NCI-H2196 treated with DMSO at 0.1 percent for 48 hours (cell line): ENCODE measurements around the gene ACSF3.
A peak's percentile ranks its signal among the peaks of the same experiment; 100 is the strongest.
"Not testable (repeated sequence)": the region's sequence is repeated elsewhere in the genome, so short reads cannot be mapped to it uniquely, and the experiment has no call there.

Experiments used
- DNase-seq: peaks from one replicate; lab custom pipeline; 2025; ENCODE audit not compliant: unreplicated experiment; lab: John Stamatoyannopoulos, UW

Gene ACSF3

DNA sequence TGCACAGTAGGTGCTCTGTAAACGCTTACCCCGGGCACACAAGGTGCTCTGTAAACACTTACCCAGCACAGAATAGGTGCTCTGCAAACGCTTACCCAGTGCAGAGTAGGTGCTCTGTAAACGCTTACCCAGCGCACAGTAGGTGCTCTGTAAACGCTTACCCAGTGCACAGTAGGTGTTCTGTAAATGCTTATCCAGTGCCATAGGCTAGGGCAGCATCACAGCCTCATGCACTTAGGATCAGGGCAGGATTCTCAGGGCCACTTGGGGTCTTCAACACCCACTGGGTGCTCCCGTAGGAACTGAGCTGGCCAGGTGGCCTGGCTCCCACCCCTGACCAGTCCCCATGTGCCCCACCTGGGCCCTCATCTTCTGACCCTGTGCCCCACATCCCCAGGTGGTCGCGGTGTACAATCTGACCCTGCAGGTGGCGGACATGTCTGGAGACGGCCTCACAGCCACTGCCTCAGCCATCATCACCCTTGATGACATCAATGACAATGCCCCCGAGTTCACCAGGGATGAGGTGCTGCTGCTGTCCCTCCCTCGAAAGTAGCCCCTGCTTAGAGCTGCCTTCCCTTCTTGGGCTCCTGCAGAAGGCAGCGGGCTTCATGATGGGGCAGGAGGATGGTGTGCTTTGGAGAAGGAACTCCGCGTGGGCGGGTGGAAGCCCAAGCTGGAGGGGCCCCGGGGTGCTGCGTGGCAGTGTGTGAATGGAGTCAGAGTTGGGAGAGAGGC, 93.5 kb downstream of the ACSF3 start:
- DNase-seq, result no peak

DNA sequence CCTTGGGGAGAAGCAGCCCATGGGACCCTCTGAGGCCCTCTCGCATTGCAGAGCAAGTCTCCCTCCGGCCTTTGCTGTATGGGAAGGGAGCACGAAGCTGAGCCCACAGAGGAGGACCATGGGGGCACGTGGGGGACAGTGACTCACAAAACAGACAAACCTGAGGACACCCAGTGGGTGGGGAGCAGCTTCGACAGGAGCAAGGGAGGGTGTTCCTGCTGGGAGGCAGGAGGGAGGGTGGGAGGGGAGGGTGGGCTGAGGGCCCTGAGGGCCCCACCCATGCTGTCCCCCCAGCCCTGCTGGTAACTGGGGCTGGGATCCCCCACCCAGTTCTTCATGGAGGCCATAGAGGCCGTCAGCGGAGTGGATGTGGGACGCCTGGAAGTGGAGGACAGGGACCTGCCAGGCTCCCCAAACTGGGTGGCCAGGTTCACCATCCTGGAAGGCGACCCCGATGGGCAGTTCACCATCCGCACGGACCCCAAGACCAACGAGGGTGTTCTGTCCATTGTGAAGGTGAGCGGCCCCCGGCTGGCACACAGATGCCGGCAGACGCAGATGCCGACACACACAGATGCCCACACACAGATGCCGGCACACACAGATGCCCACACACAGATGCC, 94.2 kb downstream of the ACSF3 start:
- no peak for DNase-seq

DNA sequence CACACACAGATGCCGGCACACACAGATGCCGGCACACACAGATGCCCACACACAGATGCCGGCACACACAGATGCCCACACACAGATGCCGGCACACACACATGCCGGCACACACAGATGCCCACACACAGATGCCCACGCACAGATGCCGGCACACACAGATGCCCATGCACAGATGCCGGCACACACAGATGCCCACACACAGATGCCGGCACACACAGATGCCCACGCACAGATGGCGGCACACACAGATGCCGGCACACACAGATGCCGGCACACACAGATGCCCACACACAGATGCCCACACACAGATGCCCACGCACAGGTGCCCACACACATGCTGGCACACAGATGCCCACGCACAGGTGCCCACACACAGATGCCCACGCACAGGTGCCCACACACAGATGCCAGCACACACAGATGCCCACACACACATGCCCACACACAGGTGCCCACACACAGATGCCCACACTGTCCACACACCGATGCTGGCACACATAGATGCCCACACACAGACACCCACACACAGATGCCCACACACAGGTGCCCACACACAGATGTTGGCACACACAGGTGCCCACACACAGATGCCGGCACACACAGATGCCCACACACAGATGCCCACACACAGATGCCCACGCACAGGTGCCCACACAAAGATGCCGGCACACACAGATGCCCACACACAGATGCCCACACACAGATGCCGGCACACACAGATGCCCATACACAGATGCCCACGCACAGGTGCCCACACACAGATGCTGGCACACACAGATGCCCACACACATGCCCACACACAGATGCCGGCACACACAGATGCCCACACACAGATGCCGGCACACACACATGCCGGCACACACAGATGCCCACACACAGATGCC, 95.1 kb downstream of the ACSF3 start:
- not testable (repeated sequence) for DNase-seq

DNA sequence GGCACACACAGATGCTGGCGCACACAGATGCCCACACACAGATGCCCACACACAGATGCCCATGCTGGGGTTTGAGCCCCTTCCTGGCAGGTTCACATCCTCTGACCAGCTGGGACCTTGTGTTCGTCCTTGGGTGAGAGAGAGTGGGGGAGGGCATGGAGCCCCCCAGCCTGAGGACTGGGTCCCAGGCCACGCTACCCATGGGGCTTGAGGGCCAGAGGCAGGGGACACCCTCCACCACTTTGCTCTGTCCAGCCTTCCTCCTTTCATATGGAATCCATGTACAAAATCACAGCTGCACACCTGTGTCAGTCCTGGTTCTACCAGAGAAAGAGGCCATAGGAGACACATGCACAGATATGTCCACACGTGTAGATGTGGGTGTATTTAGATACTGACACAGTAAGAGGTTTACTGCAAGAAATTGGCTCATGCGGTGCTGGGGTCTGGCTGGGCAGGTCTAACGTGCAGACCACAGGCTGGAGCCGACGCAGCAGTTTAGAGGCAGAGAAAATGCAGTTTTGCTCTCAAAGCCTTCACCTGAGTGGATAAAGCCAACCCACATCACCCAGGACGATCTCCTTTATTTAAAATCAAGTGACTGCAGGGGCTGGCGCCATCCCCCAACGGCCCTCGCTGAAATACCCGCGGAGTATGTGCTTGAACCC, 95.8 kb downstream of the ACSF3 start:
- no peak for DNase-seq

DNA sequence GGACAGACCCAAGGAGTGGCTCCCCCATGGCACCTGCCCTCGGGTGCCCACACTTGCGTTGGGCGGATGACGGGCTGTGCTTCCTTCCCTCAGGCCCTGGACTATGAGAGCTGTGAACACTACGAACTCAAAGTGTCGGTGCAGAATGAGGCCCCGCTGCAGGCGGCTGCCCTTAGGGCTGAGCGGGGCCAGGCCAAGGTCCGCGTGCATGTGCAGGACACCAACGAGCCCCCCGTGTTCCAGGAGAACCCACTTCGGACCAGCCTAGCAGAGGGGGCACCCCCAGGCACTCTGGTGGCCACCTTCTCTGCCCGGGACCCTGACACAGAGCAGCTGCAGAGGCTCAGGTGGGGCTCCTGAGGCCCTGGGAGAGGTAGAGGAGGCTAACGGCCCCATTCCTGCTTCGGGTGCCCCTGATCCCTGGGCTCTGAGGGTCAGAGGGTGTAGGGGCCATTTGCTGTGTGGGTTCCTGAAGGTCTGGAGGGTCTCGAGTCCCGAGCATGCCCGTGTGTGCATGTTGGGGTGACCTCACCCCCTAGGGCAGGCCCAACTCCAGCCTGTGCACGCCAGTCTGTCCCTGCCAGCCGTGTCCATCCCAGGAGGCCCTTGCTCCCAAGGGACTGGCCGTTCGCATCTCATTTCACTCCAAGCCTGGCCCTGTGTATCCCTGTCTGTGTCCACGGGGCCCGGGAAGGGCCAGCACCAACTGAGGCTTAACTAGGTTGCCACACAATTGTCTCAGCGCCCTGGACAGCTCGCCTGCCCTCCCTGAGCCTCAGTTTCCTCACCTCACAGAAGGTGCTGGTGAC, 96.7 kb downstream of the ACSF3 start:
- no peak for DNase-seq

DNA sequence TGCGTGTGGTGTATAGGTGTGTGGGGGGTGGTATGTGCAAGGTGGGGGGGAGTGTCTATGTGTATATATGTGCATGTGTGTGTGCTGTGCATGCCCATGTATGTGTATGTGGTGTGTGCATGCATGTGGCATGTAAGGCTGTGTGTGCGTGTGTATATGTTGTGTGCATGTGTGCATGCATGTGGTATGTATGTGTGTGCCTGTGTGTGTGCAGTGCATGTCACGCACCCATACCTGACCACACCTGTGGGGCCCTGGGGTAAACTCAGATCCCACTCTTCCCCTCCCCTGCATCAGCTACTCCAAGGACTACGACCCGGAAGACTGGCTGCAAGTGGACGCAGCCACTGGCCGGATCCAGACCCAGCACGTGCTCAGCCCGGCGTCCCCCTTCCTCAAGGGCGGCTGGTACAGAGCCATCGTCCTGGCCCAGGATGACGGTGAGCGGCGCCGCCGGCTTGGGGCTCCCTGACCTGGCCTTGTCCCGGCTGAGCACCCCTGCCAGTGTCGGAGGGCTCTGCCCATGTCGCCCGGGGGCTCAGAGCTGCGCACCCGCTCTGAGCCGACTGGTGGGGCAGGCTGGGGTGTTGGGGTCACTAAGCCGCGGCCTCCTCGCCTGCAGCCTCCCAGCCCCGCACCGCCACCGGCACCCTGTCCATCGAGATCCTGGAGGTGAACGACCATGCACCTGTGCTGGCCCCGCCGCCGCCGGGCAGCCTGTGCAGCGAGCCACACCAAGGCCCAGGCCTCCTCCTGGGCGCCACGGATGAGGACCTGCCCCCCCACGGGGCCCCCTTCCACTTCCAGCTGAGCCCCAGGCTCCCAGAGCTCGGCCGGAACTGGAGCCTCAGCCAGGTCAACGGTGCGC, 97.6 kb downstream of the ACSF3 start:
- no peak for DNase-seq

DNA sequence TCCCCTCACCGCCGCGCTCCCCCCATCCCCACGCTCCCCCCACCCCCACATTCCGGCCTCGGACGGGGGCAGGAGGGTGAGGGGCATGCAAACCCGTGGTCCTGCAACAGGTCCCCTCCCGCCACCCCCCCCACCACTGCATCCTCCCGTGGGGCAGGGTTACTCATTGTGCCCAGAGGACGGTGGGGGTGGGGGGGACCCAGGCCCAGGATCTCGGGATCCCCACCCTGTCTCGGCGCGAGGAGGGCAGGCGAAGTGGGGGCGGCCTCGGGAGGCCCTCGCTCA, 98.2 kb downstream of the ACSF3 start:
- DNase-seq, result no peak

DNA sequence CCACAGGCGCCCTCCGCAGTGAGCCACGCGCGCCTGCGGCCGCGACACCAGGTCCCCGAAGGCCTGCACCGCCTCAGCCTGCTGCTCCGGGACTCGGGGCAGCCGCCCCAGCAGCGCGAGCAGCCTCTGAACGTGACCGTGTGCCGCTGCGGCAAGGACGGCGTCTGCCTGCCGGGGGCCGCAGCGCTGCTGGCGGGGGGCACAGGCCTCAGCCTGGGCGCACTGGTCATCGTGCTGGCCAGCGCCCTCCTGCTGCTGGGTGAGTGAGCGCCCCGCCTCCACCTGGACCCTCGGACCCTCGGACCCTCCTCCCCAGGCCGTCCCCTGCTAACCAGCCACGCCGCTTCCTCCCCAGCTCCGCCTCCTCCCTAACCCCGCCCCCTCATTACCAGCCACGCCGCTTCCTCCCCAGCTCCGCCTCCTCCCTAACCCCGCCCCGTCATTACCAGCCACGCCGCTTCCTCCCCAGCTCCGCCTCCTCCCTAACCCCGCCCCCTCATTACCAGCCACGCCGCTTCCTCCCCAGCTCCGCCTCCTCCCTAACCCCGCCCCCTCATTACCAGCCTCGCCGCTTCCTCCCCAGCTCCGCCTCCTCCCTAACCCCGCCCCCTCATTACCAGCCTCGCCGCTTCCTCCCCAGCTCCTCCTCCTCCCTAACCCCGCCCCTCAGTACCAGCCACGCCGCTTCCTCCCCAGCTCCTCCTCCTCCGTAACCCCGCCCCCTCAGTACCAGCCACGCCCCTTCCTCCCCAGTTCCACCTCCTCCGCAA, 98.7 kb downstream of the ACSF3 start:
- DNase-seq, result peak; percentile 19

DNA sequence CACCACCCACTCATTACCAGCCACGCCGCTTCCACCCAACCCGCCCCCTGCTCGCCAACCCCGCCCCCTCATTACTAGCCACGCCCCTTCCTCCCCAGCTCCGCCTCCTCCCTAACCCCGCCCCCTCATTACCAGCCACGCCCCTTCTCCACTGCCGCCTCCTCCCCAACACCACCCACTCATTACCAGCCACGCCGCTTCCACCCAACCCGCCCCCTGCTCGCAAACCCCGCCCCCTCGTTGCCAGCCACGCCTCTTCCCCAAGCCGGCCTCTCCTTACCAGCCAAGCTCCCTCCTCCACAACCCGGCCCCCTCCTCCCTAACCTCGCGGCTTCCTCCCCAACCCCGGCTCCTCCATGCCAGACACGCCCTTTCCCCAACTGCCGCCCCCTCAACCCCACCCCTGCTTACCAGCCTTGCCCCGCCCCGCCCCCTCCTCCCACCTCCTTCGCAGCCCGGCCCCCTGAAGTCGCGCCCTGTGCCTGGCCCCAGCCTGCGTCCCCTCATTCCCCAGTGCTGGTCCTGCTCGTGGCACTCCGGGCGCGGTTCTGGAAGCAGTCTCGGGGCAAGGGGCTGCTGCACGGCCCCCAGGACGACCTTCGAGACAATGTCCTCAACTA, 99.4 kb downstream of the ACSF3 start:
- DNase-seq, result peak; percentile 31

DNA sequence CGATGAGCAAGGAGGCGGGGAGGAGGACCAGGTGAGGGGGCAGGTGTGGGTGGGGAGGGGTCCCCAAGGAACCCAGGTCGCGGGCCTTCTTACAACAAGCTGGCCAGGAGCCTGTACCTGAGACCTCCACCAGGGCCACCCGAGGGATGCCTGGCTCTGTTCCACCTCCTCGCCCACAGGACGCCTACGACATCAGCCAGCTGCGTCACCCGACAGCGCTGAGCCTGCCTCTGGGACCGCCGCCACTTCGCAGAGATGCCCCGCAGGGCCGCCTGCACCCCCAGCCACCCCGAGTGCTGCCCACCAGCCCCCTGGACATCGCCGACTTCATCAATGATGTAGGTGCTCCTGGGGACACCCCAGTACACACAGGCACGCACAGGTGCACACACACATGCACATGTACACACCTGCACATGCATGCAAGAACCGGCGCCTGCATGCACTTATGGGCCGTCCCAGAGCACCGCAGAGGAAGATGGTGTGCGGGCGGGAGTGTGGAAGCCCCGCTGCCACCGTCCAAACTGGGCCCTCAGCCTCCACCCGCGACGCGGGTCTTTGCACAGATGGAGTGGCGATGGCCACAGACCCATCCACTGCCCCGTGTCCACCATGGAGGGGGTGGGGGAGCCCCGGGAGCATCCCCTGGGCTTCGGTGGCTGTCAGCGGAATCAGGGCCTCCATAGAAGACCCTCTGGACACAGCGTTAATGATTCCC, 100.1 kb downstream of the ACSF3 start:
- DNase-seq, result no peak

DNA sequence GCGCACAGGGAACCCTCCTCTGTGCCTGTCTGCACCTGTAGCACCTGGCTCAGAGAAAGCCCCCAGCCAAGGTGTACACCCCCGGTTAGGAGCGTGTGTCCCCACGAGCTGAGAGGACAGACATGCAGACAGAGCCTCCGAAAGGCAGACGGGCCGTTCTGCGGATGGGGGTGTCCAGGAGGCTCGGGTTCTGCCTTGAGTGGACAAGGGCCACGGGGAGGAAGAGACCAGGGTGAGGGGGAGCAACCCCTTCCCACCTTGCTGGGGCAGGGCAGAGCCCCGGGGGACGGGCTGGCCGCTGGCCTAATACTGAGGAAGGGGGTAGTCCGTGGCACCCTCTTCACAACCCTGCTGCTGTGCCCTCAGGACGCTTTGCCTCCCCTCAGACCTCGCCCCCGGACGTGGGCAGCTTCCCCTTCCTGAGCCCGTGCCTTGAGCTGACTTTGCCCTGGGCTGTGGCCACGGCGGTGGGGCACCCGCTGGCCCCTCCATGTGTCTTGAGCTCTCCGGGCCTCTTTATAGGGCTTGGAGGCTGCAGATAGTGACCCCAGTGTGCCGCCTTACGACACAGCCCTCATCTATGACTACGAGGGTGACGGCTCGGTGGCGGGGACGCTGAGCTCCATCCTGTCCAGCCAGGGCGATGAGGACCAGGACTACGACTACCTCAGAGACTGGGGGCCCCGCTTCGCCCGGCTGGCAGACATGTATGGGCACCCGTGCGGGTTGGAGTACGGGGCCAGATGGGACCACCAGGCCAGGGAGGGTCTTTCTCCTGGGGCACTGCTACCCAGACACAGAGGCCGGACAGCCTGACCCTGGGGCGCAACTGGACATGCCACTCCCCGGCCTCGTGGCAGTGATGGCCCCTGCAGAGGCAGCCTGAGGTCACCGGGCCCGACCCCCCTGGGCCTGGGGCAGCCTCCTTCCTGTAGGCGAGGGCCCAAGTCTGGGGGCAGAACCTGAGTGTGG, 101.0 kb downstream of the ACSF3 start:
- no peak for DNase-seq

DNA sequence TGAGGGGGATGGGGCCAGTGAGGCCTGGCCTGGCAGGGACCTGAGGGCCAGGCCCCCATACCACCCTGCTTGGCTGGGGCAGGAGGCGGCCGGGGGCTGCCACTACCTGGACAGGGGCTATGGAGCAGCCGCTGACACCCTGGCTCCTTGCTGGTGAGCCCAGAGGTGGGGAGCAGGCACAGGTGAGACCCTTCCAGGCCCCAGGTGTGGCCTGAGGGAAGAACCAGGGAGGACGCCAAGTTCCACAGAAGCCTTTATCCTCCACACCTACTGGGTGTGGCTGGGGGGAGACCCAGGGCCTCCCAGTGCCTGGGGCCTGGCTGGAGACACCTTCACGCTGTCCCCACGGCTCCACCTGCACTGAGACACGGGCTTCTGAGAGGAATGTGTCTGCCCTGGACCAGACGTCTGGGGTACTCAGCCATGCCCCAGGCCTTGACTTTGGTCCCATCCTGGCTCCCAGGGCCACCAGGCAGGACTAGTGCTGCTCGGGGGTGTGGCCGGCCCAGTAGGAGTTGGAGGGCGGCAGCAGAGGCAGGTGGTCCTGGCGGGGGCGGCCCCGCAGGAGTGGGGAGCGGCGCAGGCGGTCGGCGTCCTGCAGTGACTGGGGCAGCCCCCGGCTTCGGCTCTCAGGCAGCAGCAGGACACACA, 102.0 kb downstream of the ACSF3 start:
- no peak for DNase-seq

DNA sequence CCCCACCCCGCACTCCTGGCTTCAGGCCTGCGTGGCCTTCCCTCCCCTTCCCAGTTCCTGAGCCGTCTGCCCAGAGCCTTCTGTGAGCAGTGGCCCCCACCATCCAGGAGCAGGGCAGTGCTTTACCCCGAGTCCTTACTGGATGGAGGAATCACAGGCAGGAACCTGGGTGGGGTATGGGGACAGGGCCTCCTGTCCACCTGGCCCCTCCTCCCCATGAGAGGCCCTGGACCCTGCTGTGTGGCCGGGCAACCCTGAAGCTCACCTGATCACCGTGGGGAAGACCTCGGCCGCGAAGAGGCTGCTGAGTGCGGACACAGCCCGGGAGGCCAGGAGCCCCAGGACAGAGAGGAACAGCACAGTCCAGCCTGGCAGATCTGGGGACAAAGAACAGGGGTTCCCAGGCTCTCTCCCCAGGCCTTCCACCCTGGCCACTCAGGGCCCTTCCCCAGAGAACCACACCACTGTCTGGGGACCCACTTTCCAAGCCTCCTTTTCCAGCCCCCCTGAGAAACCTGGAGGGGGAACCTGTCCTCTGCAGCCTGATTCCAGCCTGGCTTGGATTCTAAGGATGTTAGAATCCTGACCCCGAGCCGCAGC, 103.5 kb downstream of the ACSF3 start:
- DNase-seq, result no peak

DNA sequence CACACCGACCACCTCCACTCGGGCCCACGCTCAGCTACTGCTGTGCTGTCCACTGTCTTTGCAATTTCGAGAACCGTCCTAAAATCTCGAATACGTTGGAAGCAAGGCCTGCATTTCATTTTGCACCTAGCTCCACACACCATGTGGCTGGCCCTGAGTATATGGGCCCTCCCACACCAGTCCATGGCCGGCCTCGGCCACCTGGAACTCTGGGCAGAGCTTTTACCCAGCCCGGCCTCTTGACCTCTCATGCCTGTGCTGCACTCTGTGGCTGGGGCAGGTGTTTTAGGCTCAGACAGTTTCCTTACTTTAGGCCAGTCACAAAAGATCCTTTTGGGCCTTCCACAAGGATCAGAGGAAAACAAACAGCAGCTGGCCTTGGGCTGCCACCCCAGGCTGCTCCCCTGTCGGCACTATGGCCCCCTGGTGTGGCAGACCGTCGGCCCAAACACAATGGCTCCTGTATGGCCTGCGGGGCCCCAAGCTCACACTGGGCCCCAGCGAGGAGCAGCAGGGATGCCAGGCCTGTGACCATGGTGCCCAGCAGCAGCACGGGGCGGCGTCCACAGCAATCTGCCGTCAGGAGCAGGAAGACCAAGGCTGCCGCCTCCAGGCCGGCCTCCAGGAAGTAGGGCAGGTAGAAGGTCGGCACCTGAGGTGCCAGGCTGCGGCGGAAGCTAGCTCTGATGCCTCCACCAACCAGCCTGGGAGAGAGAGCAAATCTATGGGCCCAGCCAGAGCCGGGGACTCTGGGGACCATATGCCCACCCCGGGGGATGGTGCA, 104.2 kb downstream of the ACSF3 start:
- no peak for DNase-seq
